Osteoblast (primary cell): Measurements from ENCODE around the gene TBXAS1. TPM values are rescaled to one million over a fixed set of nuclear protein-coding genes. Genes with fewer than 3 reads are reported as not detected.

Experiments
- DNase-seq: peaks from one replicate; pipeline ENCODE4 v3.0.0; 2011; ENCODE audit warnings: low spot score, mixed read lengths; ENCODE audit not compliant: insufficient read length; ENCODE audit errors: missing footprints
- H2AFZ ChIP-seq: 2 replicates; pipeline ENCODE4 v1.6.0; 2011; ENCODE audit warnings: mild to moderate bottlenecking, low read length
- H3K27ac ChIP-seq: 2 replicates; pipeline ENCODE4 v1.5.1; 2011; ENCODE audit warnings: mild to moderate bottlenecking, low read depth, low read length, moderate library complexity
- H3K27me3 ChIP-seq: 2 replicates; pipeline ENCODE4 v1.6.0; 2012; ENCODE audit warnings: mild to moderate bottlenecking, control low read depth, inconsistent platforms, low read length, moderate library complexity; ENCODE audit not compliant: insufficient read depth
- H3K36me3 ChIP-seq: 2 replicates; pipeline ENCODE4 v1.5.1; 2011; ENCODE audit warnings: mild to moderate bottlenecking, low read length, control low read depth, moderate library complexity; ENCODE audit not compliant: insufficient read depth
- H3K4me1 ChIP-seq: 2 replicates; pipeline ENCODE4 v1.5.1; 2011; ENCODE audit warnings: mild to moderate bottlenecking, low read length, control low read depth, moderate library complexity; ENCODE audit not compliant: insufficient read depth
- H3K4me2 ChIP-seq: 2 replicates; pipeline ENCODE4 v1.6.0; 2011; ENCODE audit warnings: mild to moderate bottlenecking, low read length; ENCODE audit not compliant: insufficient read depth
- H3K4me3 ChIP-seq: fragments of 200-600 bp; sonication (generic); 3 replicates; pipeline ENCODE4 v1.5.1; 2012; ENCODE audit warnings: mild to moderate bottlenecking, low read length, inconsistent platforms; ENCODE audit not compliant: insufficient read depth
- H3K79me2 ChIP-seq: 2 replicates; pipeline ENCODE4 v1.6.0; 2012; ENCODE audit warnings: mild to moderate bottlenecking, low read length, control low read depth, inconsistent platforms; ENCODE audit not compliant: insufficient read depth
- H3K9me3 ChIP-seq: 2 replicates; pipeline ENCODE4 v1.5.1; 2011; ENCODE audit warnings: low read depth, low read length, control low read depth
- H4K20me1 ChIP-seq: 2 replicates; pipeline ENCODE4 v1.6.0; 2012; ENCODE audit warnings: mild to moderate bottlenecking, low read length, control low read depth; ENCODE audit not compliant: insufficient read depth
- CTCF ChIP-seq: IDR thresholded peaks from 2 replicates; pipeline ENCODE4 v1.5.1; 2011; ENCODE audit warnings: mild to moderate bottlenecking, low read depth, low read length, moderate library complexity; ENCODE audit errors: extremely low read depth
- total RNA-seq: library from RNA; depleted of rRNA; stranded (reverse); fragments of >200 nt; gene quantifications from 2 replicates; pipeline ENCODE4 v1.2.3, GENCODE V29; 2012

Gene TBXAS1
- total RNA-seq, 1 donor = 0.72 TPM

- no peak overlapping the region for H3K4me3 ChIP-seq
- no peaks in the 10 kb centered on the region for H3K9me3 ChIP-seq
- H2AFZ ChIP-seq = no peak overlapping the region
- H3K36me3 ChIP-seq = no peaks in the 10 kb centered on the region
- H3K79me2 ChIP-seq = no peaks in the 10 kb centered on the region
- peak; percentile 80 for DNase-seq
- H3K4me2 ChIP-seq = no peak overlapping the region
- no peak for TF ChIP-seq CTCF
- H3K27me3 ChIP-seq = no peaks in the 10 kb centered on the region
- no peak overlapping the region for H3K27ac ChIP-seq
- H4K20me1 ChIP-seq = no peaks in the 10 kb centered on the region
- no peaks in the 10 kb centered on the region for H3K4me1 ChIP-seq
Observed at GRCh38 chr7:139950881-139951525, 121.9 kb downstream of the TBXAS1 start.

- Histone ChIP-seq H3K4me1 (no peaks in the 10 kb centered on the region), H2AFZ (no peak overlapping the region), H3K4me3 (no peak overlapping the region), H3K79me2 (no peaks in the 10 kb centered on the region), H3K4me2 (no peak overlapping the region), H3K36me3 (no peaks in the 10 kb centered on the region), H4K20me1 (no peaks in the 10 kb centered on the region), H3K27me3 (no peaks in the 10 kb centered on the region), H3K27ac (no peak overlapping the region), H3K9me3 (no peaks in the 10 kb centered on the region)
- no peak for TF ChIP-seq CTCF
- DNase-seq = no peak
Observed at GRCh38 chr7:139953229-139953628, 124.2 kb downstream of the TBXAS1 start.

GRCh38 chr7:139955109-139955820 is 126.2 kb downstream of the TBXAS1 start:
- no peak overlapping the region for H3K4me3 ChIP-seq

More at GRCh38 chr7:139955109-139955820, 126.2 kb downstream of the TBXAS1 start:
- no peak overlapping the region for H3K27ac ChIP-seq
- DNase-seq = no peak
- no peaks in the 10 kb centered on the region for H3K4me1 ChIP-seq
- H3K79me2 ChIP-seq = no peaks in the 10 kb centered on the region
- no peak overlapping the region for H3K4me2 ChIP-seq
- no peak for TF ChIP-seq CTCF
- H3K9me3 ChIP-seq = no peaks in the 10 kb centered on the region
- H4K20me1 ChIP-seq = no peaks in the 10 kb centered on the region
- H2AFZ ChIP-seq = no peak overlapping the region
- no peaks in the 10 kb centered on the region for H3K36me3 ChIP-seq
- H3K27me3 ChIP-seq = no peaks in the 10 kb centered on the region
